ENCODE measurements around the gene PTPRF. TPM values are rescaled to one million over a fixed set of nuclear protein-coding genes. Genes with fewer than 3 reads are reported as not detected.

Gene PTPRF
- total RNA-seq, 1 donor from 2014 or later, result 71.1 TPM

GRCh38 chr1:43526002-43526401 lies 4.7 kb upstream of the PTPRF start:
- H3K27me3 Mint-ChIP-seq (ENCODE audit: insufficient read depth, low read depth), result peaks cover 6% of the 10 kb centered on the region
- H3K27ac Mint-ChIP-seq, result no peak overlapping the region
- Histone ChIP-seq H3K4me1 (peaks cover 2% of the 10 kb centered on the region), H3K4me2 (no peak overlapping the region), H2AFZ (replicated peaks) (no peak overlapping the region), H3K9ac (no peak overlapping the region), H3K4me3 (no peak overlapping the region), H3K79me2 (ENCODE audit: low read depth) (no peaks in the 10 kb centered on the region), H3K9me3 (ENCODE audit: low read depth) (no peaks in the 10 kb centered on the region), H3F3A (ENCODE audit: low read depth) (peaks cover 10% of the 10 kb centered on the region), H3K27ac (no peak overlapping the region), H3K36me3 (no peaks in the 10 kb centered on the region), H3K27me3 (peaks cover 13% of the 10 kb centered on the region), H4K20me1 (ENCODE audit: low read depth) (peaks cover 13% of the 10 kb centered on the region)
- no peak for DNase-seq (ENCODE audit: low spot score)
- TF ChIP-seq EZH2phosphoT487 (IDR thresholded peaks at IDR 0.05), result no peak
- TF ChIP-seq EZH2 (IDR thresholded peaks at IDR 0.05), result no peak
- no peak for TF ChIP-seq CTCF (IDR thresholded peaks at IDR 0.05)
- peaks cover 16% of the 10 kb centered on the region for H3K4me1 Mint-ChIP-seq
- H3K4me3 Mint-ChIP-seq, result no peak overlapping the region
- no peaks in the 10 kb centered on the region for H3K9me3 Mint-ChIP-seq
- peaks cover 3% of the 10 kb centered on the region for H3K36me3 Mint-ChIP-seq

DNA sequence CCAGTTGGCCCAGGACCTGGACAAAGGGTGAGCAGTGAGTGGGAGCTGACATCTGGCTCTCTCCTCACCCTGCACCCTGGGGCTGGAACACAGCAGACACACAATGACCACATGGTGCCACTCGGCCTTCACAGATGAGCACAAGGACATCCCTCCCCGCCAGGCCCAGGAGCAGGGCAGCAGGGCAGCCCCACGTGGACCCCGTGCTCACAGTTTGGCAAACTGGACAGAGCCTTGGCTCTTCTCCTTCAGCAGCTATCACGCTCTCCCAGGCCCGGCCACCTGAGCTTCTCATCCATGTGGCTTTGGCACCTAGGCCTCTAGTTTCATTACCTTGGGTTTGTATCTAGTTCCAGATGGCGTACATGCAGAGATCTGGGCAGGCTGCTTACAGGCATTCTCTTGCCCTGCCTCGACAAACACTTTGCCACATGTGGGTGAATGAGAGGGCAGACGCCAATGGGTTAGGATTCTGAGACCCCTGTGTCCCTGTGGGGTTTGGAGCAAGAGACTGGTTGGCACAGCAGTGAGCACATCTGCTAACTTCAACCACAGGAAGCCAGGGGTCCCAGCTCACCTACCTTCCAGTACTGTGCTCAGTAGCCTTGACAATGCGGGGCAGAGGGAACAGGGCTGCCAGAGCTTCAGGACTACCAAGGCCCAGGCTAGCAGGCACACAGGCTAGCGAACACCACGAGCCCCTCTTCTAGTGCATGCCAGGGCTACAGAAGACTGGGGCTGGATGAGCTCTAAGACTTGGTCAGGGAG lies 3.4 kb upstream of the PTPRF start:
- no peak for DNase-seq (ENCODE audit: low spot score)
- Histone ChIP-seq H3K27me3 (peaks cover 13% of the 10 kb centered on the region), H3F3A (ENCODE audit: low read depth) (peaks cover 17% of the 10 kb centered on the region), H3K79me2 (ENCODE audit: low read depth) (peaks cover 8% of the 10 kb centered on the region), H3K9ac (no peak overlapping the region), H3K9me3 (ENCODE audit: low read depth) (no peaks in the 10 kb centered on the region), H4K20me1 (ENCODE audit: low read depth) (peaks cover 21% of the 10 kb centered on the region), H3K27ac (no peak overlapping the region), H3K4me3 (no peak overlapping the region), H3K36me3 (no peaks in the 10 kb centered on the region), H3K4me1 (peaks cover 6% of the 10 kb centered on the region), H2AFZ (replicated peaks) (no peak overlapping the region), H3K4me2 (no peak overlapping the region)
- TF ChIP-seq EZH2phosphoT487 (IDR thresholded peaks at IDR 0.05) (no peak), EZH2 (IDR thresholded peaks at IDR 0.05) (no peak), CTCF (IDR thresholded peaks at IDR 0.05) (no peak)
- Mint-ChIP-seq H3K27me3 (ENCODE audit: insufficient read depth, low read depth) (peaks cover 7% of the 10 kb centered on the region), H3K27ac (no peak overlapping the region), H3K9me3 (no peaks in the 10 kb centered on the region), H3K4me1 (peaks cover 21% of the 10 kb centered on the region), H3K36me3 (peaks cover 3% of the 10 kb centered on the region), H3K4me3 (no peak overlapping the region)

DNA sequence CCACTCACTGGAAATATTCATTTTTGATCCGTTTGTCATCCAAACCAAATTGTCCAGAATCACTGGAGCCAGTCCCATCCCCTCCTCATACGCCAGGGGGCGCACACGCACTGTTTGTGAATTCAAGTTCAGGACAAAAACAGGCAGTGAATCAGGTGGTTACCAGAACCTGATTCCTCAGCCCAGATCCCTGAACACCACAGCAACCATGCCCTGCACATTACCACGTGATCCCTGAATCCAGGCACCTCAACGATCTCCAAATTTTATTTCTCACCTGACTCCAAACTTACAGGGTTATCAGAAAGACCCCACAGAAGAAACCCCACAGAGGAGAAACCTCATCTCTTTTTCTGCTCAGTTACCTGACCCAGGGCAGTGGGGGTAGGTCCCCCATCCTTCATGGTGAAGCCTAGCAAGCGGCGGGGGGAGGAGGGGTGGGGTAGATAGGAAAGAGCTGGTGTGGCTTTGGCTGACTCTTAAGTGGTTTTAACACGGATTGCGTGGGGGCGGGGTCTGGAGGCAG lies 1.4 kb upstream of the PTPRF start:
- H3K4me1 ChIP-seq, result peaks cover 15% of the 10 kb centered on the region
- peaks cover 17% of the 10 kb centered on the region for H3F3A ChIP-seq (ENCODE audit: low read depth)
- no peak overlapping the region for H2AFZ ChIP-seq (replicated peaks)
- no peaks in the 10 kb centered on the region for H3K36me3 ChIP-seq
- Mint-ChIP-seq H3K4me1 (peaks cover 36% of the 10 kb centered on the region), H3K4me3 (peak overlapping the region; percentile 97), H3K27me3 (ENCODE audit: insufficient read depth, low read depth) (peaks cover 9% of the 10 kb centered on the region), H3K9me3 (no peaks in the 10 kb centered on the region), H3K36me3 (peaks cover 7% of the 10 kb centered on the region), H3K27ac (no peak overlapping the region)
- peak; percentile 99 for TF ChIP-seq CTCF (IDR thresholded peaks at IDR 0.05)
- TF ChIP-seq EZH2phosphoT487 (IDR thresholded peaks at IDR 0.05), result no peak
- H3K4me3 ChIP-seq, result no peak overlapping the region
- H3K9me3 ChIP-seq (ENCODE audit: low read depth), result no peaks in the 10 kb centered on the region
- no peak overlapping the region for H3K27ac ChIP-seq
- no peak overlapping the region for H3K4me2 ChIP-seq
- peaks cover 13% of the 10 kb centered on the region for H3K27me3 ChIP-seq
- DNase-seq (ENCODE audit: low spot score), result peak; percentile 89
- H4K20me1 ChIP-seq (ENCODE audit: low read depth), result peaks cover 41% of the 10 kb centered on the region
- H3K9ac ChIP-seq, result no peak overlapping the region
- H3K79me2 ChIP-seq (ENCODE audit: low read depth), result peaks cover 28% of the 10 kb centered on the region
